Upper lobe of right lung (tissue), 1 donor: ENCODE data around the gene KCNQ5. TPM values are rescaled to one million over a fixed set of nuclear protein-coding genes. Genes with fewer than 3 reads are reported as not detected.

Experiments used
- ATAC-seq: fragments of 200-7000 bp; cut with Tn5 transposase; one replicate; pipeline ENCODE4 v1.9.1; 2020; ENCODE audit warnings: mild to moderate bottlenecking, moderate library complexity
- DNase-seq: peaks from one replicate; pipeline ENCODE4 v3.0.0-alpha.2; 2020
- H3K27ac ChIP-seq: fragments of 200-600 bp; one replicate; pipeline ENCODE4 v1.8.0; 2022
- H3K27me3 ChIP-seq: fragments of 200-600 bp; one replicate; pipeline ENCODE4 v1.8.0; 2022; ENCODE audit warnings: mild to moderate bottlenecking
- H3K36me3 ChIP-seq: fragments of 200-600 bp; one replicate; pipeline ENCODE4 v1.8.0; 2022
- H3K4me1 ChIP-seq: fragments of 200-600 bp; one replicate; pipeline ENCODE4 v1.8.0; 2022
- H3K4me3 ChIP-seq: fragments of 200-600 bp; one replicate; pipeline ENCODE4 v1.8.0; 2022; ENCODE audit warnings: mild to moderate bottlenecking
- H3K9me3 ChIP-seq: fragments of 200-600 bp; one replicate; pipeline ENCODE4 v1.8.0; 2022
- intact Hi-C: fragments of 100-400 bp; cut with DNase I; formaldehyde crosslinking; loops from one replicate; pipeline ENCODE4 v1.11.0; 2022
- total RNA-seq: library from RNA; stranded (reverse); fragmentation: NEBNext Ultra II Directional; extraction: Animal tissue kit (Norgen Biotek cat#: 25700); gene quantifications from one replicate; pipeline ENCODE4 v1.2.1, GENCODE V29; 2021
- TF ChIP-seq, protein P1 (sequence below): fragments of 200-600 bp; IDR thresholded peaks from one replicate; pipeline ENCODE4 v1.8.0; 2022; ENCODE audit warnings: antibody characterized with exemption
- donor health status: DM: no; HTN: yes; CAD: no; lungs with severe emphysema.

KCNQ5 gene
- total RNA-seq, 1 donor from 2014 or later = 1.3 TPM

DNA sequence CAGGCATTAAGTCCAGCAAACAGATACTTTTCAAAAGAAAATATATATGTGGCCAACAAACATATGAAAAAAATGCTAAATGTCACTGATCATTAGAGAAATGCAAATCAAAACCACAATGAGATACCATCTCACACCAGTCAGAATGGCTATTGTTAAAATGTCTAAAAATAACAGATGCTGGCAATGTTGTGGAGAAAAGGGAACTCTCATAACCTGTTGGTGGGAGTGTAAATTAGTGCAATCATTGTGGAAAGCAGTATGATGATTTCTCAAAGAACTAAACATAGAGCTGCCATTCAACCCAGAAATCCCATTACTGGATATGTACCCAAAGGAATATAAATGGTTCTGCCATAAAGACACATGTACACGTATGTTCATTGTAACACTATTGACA, 20.6 kb downstream of the KCNQ5 start:
- Histone ChIP-seq H3K4me3 (no peak overlapping the region), H3K27ac (no peak overlapping the region), H3K36me3 (no peaks in the 10 kb centered on the region), H3K27me3 (no peaks in the 10 kb centered on the region), H3K9me3 (no peaks in the 10 kb centered on the region), H3K4me1 (no peaks in the 10 kb centered on the region)
- TF ChIP-seq, protein P1, sequence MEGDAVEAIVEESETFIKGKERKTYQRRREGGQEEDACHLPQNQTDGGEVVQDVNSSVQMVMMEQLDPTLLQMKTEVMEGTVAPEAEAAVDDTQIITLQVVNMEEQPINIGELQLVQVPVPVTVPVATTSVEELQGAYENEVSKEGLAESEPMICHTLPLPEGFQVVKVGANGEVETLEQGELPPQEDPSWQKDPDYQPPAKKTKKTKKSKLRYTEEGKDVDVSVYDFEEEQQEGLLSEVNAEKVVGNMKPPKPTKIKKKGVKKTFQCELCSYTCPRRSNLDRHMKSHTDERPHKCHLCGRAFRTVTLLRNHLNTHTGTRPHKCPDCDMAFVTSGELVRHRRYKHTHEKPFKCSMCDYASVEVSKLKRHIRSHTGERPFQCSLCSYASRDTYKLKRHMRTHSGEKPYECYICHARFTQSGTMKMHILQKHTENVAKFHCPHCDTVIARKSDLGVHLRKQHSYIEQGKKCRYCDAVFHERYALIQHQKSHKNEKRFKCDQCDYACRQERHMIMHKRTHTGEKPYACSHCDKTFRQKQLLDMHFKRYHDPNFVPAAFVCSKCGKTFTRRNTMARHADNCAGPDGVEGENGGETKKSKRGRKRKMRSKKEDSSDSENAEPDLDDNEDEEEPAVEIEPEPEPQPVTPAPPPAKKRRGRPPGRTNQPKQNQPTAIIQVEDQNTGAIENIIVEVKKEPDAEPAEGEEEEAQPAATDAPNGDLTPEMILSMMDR = no peak
- ATAC-seq (no peak), DNase-seq (no peak)
- intact Hi-C loops = no loop called here

DNA sequence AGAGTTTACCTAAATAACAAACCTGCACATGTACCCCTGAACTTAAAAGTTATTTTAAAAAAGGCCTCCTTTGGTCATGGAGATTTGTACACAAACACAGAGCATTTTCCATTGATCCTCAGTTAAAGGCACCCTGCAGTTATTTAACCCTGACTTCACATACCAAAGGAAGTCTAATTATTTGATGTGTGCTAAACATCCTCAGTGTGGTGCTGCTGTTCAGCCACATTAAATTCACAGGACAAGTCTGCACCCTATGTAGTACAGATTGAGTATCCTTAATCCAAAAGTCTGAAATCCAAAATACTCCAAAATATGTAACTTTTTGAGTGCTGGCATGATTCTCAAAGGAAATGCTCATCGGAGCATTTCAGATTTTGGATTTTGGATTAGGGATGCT, 21.4 kb downstream of the KCNQ5 start:
- no peaks in the 10 kb centered on the region for H3K4me1 ChIP-seq
- ATAC-seq = no peak
- H3K27me3 ChIP-seq = no peaks in the 10 kb centered on the region
- no peaks in the 10 kb centered on the region for H3K36me3 ChIP-seq
- no peak overlapping the region for H3K27ac ChIP-seq
- intact Hi-C loops = no loop called here
- H3K4me3 ChIP-seq = no peak overlapping the region
- TF ChIP-seq, protein P1 = no peak
- no peak for DNase-seq
- no peaks in the 10 kb centered on the region for H3K9me3 ChIP-seq

DNA sequence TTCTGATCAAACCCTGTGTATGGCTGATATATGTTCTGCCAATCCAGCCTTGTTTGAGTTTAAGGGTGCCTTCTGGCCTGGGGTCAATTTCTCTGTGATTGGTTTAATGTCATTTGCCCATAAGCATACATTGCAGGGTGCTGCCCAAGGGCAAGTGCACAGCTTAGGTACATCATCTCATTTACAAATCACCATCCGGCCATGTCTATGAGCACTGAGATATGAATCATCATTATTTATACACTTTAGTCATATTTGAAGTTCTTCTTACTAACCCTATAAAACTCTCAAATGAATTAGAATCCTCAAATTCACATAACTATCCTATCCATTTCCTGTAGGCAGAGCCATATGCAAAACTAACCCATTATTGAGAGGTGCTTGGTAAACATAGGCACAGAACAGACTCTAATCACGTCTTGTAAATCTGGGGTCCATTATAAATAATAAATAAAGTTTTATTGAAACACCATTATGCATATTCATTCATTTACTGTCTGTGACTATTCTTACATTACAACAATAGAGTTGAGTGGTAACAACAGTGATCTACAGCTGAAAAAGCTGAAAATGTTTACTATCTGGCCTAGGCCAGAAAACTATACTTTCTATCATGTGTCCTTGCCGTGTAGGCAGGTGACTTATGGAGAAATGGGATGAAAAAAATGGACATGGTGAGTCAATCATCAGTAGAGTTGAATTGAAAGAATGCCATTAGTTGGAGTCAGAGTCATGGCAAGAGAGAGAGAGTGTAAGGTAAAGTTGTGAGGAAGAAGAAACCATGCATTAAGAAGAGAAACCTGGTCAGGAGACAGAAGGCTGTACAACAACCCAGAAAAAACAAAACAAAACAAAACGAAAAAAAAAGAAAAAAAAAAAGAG, 25.0 kb downstream of the KCNQ5 start:
- ATAC-seq = no peak
- Histone ChIP-seq H3K27ac (no peak overlapping the region), H3K27me3 (no peaks in the 10 kb centered on the region), H3K36me3 (no peaks in the 10 kb centered on the region), H3K4me1 (no peaks in the 10 kb centered on the region), H3K4me3 (no peak overlapping the region), H3K9me3 (no peaks in the 10 kb centered on the region)
- DNase-seq = no peak
- intact Hi-C loops = no loop called here
- TF ChIP-seq, protein P1 = no peak

DNA sequence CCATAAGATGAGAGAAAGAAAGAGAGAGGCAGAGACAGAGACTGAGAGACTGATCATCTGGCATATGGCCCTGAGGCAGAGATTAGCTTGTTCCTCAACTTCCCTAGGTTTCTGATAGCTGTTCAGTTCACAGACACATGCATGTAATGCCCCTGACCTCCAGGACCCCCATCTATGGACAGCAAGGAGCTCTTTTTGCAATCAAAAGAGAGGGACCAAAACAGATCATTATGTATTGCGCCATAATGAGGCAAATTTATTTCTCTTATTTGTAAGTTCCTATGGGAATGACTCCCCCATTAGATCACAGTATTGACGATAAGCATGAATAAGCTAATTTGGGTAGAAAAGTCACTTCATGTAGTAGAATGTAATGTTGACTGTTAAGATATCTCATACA, 25.6 kb downstream of the KCNQ5 start:
- Histone ChIP-seq H3K4me1 (no peaks in the 10 kb centered on the region), H3K27ac (no peak overlapping the region), H3K4me3 (no peak overlapping the region), H3K27me3 (no peaks in the 10 kb centered on the region), H3K9me3 (no peaks in the 10 kb centered on the region), H3K36me3 (no peaks in the 10 kb centered on the region)
- DNase-seq = no peak
- intact Hi-C loops = no loop called here
- no peak for ATAC-seq
- TF ChIP-seq, protein P1 = no peak

DNA sequence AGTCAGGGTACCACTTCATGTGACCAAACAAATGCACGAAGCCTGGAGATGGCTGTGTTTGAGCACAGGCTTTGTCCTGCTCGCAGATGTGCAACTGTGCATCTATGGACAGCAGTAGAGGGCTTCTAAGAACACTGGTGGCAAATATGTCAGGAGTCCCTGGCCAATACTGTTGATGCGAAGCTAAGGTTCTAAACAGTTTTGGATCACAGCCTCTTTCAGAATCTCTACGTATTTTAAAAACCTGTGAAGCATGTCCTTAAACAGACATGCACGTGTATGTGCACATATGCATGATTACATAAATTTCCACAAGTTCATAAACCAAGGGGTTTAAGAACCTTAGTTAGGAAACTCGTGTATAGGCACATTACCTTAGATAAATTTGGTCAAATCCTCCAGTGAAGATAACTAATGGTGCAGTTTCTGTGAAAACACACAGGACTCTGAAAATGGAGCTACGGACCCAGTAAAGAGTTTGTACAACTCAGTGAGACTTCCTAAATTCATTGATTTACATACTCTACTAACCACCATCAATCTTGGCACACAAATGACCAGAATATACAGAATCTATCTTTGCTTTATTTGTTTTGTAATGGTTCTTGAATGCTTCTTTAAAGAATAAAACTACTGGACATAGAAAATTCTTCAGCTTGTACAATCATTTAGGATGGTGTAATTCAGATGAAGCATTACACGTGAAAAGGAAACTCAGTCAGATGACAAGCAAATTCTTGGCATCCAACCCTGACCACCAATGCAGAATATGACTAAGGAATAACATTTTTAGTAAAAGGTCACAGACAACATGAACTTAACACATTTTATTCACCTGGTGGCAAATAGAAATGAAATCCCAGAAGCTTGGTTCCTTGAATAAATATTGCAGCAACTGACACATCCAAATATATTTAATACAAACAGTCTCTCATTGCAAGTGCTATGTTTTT, 27.4 kb downstream of the KCNQ5 start:
- Histone ChIP-seq H3K27ac (no peak overlapping the region), H3K4me1 (no peaks in the 10 kb centered on the region), H3K9me3 (no peaks in the 10 kb centered on the region), H3K36me3 (no peaks in the 10 kb centered on the region), H3K27me3 (no peaks in the 10 kb centered on the region), H3K4me3 (no peak overlapping the region)
- ATAC-seq = no peak
- TF ChIP-seq, protein P1 = no peak
- intact Hi-C loops = no loop called here
- DNase-seq = no peak
